Omental fat pad (tissue), 4 donors: ENCODE results near the gene H19. TPM values are rescaled to one million over a fixed set of nuclear protein-coding genes. Genes with fewer than 3 reads are reported as not detected.
A peak's percentile ranks its signal among the peaks of the same experiment; 100 is the strongest.

Experiments used
- ATAC-seq: fragments of 150-250 bp; one replicate; pipeline ENCODE4 v1.9.1; 2016; ENCODE audit warnings: mild to moderate bottlenecking, moderate library complexity; ENCODE audit not compliant: low FRiP score
- DNase-seq: peaks from one replicate; pipeline ENCODE4 v3.0.0-alpha.2; 2019; ENCODE audit warnings: low spot score
- small RNA-seq: library from RNA; depleted of rRNA; stranded (forward); fragments of <200 nt; gene quantifications from one replicate; pipeline ENCODE3, GENCODE V24; 2016
- total RNA-seq, 4 donors: library from RNA; depleted of rRNA; stranded (reverse); fragments of >200 nt; gene quantifications; one replicate each; pipeline ENCODE4 v1.1.0, GENCODE V29; 2016
- TF ChIP-seq, protein P1 (sequence below), 3 donors: fragments of 450-650 bp; IDR thresholded peaks; one replicate each; pipeline ENCODE4 v1.5.1; 2016 to 2017; ENCODE audit warnings: antibody characterized with exemption in 3 of 3, mild to moderate bottlenecking in 3 of 3, moderate library complexity in 2 of 3

Gene H19
- total RNA-seq, 4 donors from 2014 or later = 386 to 1,140 (median 511) TPM

DNA sequence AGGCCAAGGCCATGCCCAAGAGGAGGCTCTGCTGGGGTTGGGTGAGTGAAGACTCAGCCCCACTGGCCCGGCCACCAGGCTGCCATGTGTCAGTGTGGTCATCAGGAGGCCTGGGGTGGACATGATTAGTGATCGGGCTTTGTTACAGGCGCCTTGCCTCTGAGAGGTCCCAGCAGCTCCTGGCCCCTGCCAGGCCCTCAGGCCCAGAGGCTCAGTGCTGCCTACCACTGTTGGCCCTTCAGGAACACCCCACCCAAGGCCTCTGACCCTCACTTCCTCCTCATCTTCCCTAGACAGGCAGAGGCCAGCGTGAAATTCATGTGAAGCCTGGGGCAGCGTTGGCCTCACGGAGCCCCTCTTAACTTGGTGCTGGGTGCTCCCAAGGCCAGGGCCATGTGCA is 48.3 kb downstream of the H19 start:
- ATAC-seq (no peak), DNase-seq (no peak)
- TF ChIP-seq, protein P1, sequence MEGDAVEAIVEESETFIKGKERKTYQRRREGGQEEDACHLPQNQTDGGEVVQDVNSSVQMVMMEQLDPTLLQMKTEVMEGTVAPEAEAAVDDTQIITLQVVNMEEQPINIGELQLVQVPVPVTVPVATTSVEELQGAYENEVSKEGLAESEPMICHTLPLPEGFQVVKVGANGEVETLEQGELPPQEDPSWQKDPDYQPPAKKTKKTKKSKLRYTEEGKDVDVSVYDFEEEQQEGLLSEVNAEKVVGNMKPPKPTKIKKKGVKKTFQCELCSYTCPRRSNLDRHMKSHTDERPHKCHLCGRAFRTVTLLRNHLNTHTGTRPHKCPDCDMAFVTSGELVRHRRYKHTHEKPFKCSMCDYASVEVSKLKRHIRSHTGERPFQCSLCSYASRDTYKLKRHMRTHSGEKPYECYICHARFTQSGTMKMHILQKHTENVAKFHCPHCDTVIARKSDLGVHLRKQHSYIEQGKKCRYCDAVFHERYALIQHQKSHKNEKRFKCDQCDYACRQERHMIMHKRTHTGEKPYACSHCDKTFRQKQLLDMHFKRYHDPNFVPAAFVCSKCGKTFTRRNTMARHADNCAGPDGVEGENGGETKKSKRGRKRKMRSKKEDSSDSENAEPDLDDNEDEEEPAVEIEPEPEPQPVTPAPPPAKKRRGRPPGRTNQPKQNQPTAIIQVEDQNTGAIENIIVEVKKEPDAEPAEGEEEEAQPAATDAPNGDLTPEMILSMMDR (IDR thresholded peaks at IDR 0.05) = no peak

DNA sequence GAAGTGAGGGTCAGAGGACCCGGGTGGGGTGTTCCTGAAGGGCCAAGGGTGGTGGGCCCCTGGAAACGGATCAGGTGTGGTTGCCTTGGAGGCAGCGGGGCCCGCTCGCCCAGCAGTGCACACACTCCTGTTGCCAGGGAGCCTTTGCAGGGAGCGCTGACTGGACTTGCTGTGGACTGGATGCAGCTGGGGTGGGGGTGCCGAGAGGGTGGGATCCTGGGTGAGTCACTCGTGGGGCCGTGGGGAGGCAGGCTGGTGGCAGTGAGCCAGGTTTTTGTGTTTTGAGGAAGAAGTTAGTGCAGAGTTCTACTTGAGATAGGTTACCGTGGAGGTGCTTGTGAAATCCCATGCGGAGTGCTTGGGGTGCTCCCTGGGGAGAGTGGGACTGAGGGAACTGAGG is 49.3 kb downstream of the H19 start:
- DNase-seq = peak; percentile 22

DNA sequence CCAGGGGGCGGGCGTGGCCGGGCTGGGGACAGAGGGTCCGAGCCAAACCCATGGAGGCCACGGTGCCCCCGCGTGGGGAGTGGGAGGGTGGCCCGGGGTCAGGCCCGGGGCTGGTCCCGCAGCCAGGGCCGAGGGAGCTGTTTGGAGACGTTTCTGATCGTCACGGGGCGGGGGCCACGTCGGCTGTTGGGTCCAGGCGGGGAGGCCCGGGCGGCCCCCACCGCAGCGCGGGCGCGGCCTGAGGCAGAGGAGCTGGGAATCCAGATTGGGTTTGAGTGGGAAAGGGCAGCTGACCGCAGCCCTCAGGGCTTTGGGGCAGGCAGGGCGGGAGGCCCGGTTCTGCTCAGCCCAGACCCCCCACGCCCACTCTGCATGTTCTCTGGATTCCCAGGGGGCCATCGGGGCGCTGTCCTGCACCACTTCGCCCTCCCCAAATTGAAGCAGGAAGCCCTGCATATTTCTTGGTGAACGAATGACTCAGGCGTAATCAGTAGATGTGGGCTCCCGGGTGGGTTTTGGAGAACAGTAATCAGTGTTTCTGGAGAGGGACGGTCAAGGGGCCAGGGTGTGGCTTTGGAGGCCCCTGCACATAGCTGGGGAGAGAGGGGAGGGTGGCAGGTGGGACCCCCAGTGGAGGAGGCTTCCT is 49.9 kb downstream of the H19 start:
- TF ChIP-seq, protein P1 (IDR thresholded peaks at IDR 0.05) = no peak
- DNase-seq (no peak), ATAC-seq (peak; percentile 9)

More for the DNA sequence above, 49.3 kb downstream of the H19 start:
- TF ChIP-seq, protein P1 (IDR thresholded peaks at IDR 0.05) = no peak
- peak; percentile 45 for ATAC-seq

DNA sequence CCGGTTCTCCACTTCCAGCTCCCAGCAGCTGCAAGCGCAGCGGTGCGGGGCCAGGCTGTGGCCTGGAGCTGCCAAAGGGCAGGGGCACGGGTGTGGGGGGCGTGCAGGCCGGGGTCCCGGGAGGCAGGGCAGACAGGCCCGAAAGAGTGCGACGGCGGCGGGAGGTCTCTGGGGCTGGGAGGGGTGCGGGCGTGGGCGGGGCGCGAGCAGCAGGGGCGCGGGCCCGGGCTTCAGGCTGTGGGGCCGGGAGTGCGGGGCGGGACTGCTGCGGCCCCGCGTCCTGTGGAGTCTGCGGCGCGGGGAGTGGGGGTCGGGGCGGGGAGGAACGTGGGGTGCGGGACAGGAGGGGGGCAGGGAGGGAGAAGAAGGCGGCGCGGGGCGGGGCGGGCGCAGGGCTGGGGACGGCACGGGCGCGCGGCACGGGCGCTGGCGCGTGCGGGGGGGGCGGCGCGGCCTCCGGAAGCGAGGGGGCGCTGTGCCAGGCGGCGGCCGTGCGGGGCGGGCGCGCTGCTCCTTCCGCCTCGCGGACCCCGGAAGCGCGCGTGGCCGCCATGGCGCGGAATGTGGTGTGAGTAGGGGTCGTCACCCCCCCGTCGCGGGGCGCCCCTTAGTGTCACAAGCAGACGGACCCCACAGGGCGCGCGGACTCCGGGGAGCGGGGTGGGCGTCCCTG is 50.7 kb downstream of the H19 start, which contains the start of gene MRPL23:
Gene MRPL23 (plus strand): TSS at position 521 of the 673 bp plus-strand sequence. CDS start 31 bp downstream, at position 552.
- ATAC-seq (peak; percentile 69), DNase-seq (no peak)
- TF ChIP-seq, protein P1 (IDR thresholded peaks at IDR 0.05) = no peak

Small RNA genes lying within 50 kb of the gene (small RNA-seq; reads per million reads assigned to genes)
- gene RF01972 = not detected
- not detected for gene RF01973

Other genes starting within 250 kb of the H19 start
- 1 to 10 TPM in 3 of 4 donors, under 1 TPM in 1; 0.79 to 2.3 (median 1.6) TPM for gene IFITM10, start 247.2 kb downstream of the H19 start, total RNA-seq
- gene CTSD, start 233.9 kb downstream of the H19 start, total RNA-seq = 1,000 to 10,000 TPM in 1 of 4 donors, 100 to 1,000 TPM in 3; 359 to 1,165 (median 624) TPM
- not detected for gene SYT8, start 162.9 kb downstream of the H19 start, total RNA-seq
- 1 to 10 TPM in 3 of 4 donors, not detected in 1; 1.4 to 3.7 (median 2.4) TPM for gene TNNI2, start 158.9 kb downstream of the H19 start, total RNA-seq
- 10 to 100 TPM; 12.1 to 71.2 (median 49.8) TPM for gene LSP1, start 144.8 kb downstream of the H19 start, total RNA-seq
- not detected for gene PRR33, start 105.9 kb downstream of the H19 start, total RNA-seq
- gene TNNT3, start 78.1 kb downstream of the H19 start, total RNA-seq = 10 to 100 TPM in 3 of 4 donors, 1 to 10 TPM in 1; 4.6 to 21.3 (median 14.4) TPM
- gene MRPL23, start 50.5 kb downstream of the H19 start, total RNA-seq = 100 to 1,000 TPM in 3 of 4 donors, 10 to 100 TPM in 1; 82.3 to 114 (median 111) TPM
- gene IGF2, start 141.5 kb upstream of the H19 start, total RNA-seq = 10 to 100 TPM; 44.6 to 69.4 (median 52.3) TPM
- not detected for gene INS, start 163.4 kb upstream of the H19 start, total RNA-seq
- not detected for gene TH, start 174.0 kb upstream of the H19 start, total RNA-seq